MM.1S (cell line): Measurements from ENCODE around the gene AKAP13.

Experiments
- DNase-seq: peaks from one replicate; pipeline ENCODE4 v3.0.0-alpha.2; 2015
- H2AFZ ChIP-seq: fragments of 300-600 bp; sonication (generic); 2 replicates; pipeline ENCODE4 v1.6.0; 2016; ENCODE audit warnings: antibody characterized with exemption, low read length
- H3F3A ChIP-seq: fragments of 300-600 bp; sonication (generic); 2 replicates; pipeline ENCODE4 v1.6.1; 2016; ENCODE audit warnings: mild to moderate bottlenecking, antibody characterized with exemption, low read length, moderate library complexity, mixed read lengths; ENCODE audit not compliant: insufficient read depth
- H3K27ac ChIP-seq: fragments of 300-600 bp; sonication (generic); 2 replicates; pipeline ENCODE4 v1.5.1; 2016; ENCODE audit warnings: mild to moderate bottlenecking, low read length
- H3K27me3 ChIP-seq: fragments of 300-600 bp; sonication (generic); replicated peaks from 2 replicates; pipeline ENCODE4 v1.6.0; 2016; ENCODE audit warnings: low read length; ENCODE audit not compliant: insufficient read depth
- H3K36me3 ChIP-seq: fragments of 300-600 bp; sonication (generic); replicated peaks from 2 replicates; pipeline ENCODE4 v1.6.1; 2016; ENCODE audit warnings: mild to moderate bottlenecking, low read length, mixed read lengths; ENCODE audit not compliant: insufficient read depth
- H3K4me1 ChIP-seq: fragments of 300-600 bp; sonication (generic); 2 replicates; pipeline ENCODE4 v1.6.1; 2016; ENCODE audit warnings: low read length, mixed read lengths
- H3K4me2 ChIP-seq: fragments of 300-600 bp; sonication (generic); 2 replicates; pipeline ENCODE4 v1.6.0; 2016; ENCODE audit warnings: low read depth, low read length
- H3K4me3 ChIP-seq: fragments of 300-600 bp; sonication (generic); 2 replicates; pipeline ENCODE4 v1.5.1; 2016; ENCODE audit warnings: low read length, mixed read lengths
- H3K79me2 ChIP-seq: fragments of 300-600 bp; sonication (generic); 2 replicates; pipeline ENCODE4 v1.6.1; 2016; ENCODE audit warnings: mixed run types, low read length, mixed read lengths
- H3K9ac ChIP-seq: fragments of 300-600 bp; sonication (generic); 2 replicates; pipeline ENCODE4 v1.6.1; 2016; ENCODE audit warnings: low read length, mixed read lengths
- H3K9me2 ChIP-seq: fragments of 300-600 bp; sonication (generic); replicated peaks from 2 replicates; pipeline ENCODE4 v1.6.1; 2016; ENCODE audit warnings: mild to moderate bottlenecking, low read length, mixed read lengths; ENCODE audit not compliant: insufficient read depth
- H3K9me3 ChIP-seq: fragments of 300-600 bp; sonication (generic); replicated peaks from 2 replicates; pipeline ENCODE4 v1.6.1; 2016; ENCODE audit warnings: mild to moderate bottlenecking, low read length, mixed read lengths; ENCODE audit not compliant: insufficient read depth
- H4K20me1 ChIP-seq: fragments of 300-600 bp; sonication (generic); 2 replicates; pipeline ENCODE4 v1.6.1; 2016; ENCODE audit warnings: mild to moderate bottlenecking, low read length, moderate library complexity, mixed read lengths; ENCODE audit not compliant: insufficient read depth
- EZH2 ChIP-seq: fragments of 300-600 bp; sonication (generic); optimal IDR thresholded peaks from 2 replicates; pipeline ENCODE3; 2017; ENCODE audit warnings: low read depth, mild to moderate bottlenecking, antibody characterized with exemption, low read length, mixed read lengths
- EZH2phosphoT487 ChIP-seq: fragments of 300-600 bp; sonication (generic); IDR thresholded peaks from 2 replicates; pipeline ENCODE4 v1.6.1; 2018; ENCODE audit warnings: antibody characterized with exemption, low read length
- TF ChIP-seq, protein P1 (sequence below): fragments of 300-600 bp; sonication (generic); IDR thresholded peaks from 2 replicates; pipeline ENCODE4 v1.5.1; 2016; ENCODE audit warnings: antibody characterized with exemption, low read length, mixed read lengths

Gene AKAP13

DNA sequence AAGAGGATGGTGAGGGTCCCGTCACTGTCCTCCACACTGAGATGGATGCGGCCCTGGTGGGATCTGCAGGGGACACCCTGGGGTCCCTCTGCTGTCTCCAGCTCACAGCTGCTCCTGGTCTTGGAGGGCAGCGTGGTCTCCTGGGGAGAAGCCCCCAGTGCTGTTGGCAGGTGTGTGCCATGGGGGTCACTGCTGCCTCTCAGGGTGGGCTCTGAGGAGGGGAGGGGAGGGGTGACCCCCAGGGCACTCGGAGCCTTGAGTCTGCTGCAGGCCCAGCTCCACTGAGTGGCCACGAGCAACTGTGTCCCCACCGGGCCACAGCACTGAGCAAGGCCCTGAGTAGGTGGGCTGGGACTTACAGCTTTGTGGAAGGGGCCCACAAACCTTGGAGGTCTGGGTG lies 379.6 kb downstream of the AKAP13 start:
- no peaks in the 10 kb centered on the region for H3K79me2 ChIP-seq

DNA sequence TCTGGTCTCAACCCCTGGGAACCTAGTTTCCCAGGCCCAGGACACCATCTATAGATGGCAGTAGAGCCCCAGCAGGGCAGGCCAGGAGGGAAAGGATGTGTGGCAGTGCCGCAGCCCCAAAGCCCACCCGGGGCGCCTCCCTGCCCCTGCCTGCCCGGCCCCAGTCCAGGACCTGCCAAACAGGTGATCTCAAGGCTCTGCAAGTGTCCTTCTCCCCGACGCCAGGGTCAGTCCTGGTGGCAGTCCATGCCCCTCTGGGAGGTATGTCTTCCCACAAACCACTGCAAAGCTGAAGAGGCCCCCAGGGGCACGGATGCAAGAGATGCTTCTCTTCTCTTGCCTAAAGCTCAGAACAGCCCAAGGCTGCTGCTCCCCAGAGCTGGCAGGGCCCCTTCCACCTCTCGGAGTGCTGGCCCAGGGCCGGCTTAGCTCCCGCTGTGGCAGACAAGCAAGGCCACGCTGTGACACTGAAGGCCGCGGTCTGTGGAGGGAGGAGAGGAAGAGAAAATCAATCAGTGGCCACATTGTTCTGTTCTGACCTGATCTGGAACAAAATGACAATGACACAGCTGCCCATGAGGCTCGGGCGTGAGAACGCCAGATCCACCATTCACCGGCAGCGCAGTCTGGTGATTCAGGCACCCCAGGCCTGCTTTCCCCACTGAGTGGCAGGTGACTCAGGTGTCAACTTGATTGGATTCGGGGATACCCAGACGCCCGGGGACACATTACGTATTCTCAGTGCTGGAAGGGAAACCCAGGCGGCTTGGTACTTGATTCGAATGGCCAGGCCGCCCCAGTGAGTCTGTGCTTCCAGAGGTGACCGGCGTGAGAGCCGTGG lies 380.3 kb downstream of the AKAP13 start:
- H3K36me3 ChIP-seq: no peaks in the 10 kb centered on the region
- H3K9me3 ChIP-seq: no peaks in the 10 kb centered on the region
- H3K27ac ChIP-seq: no peak overlapping the region
- no peaks in the 10 kb centered on the region for H3K79me2 ChIP-seq
- TF ChIP-seq EZH2: no peak
- no peaks in the 10 kb centered on the region for H3F3A ChIP-seq
- H3K9ac ChIP-seq: no peak overlapping the region
- no peaks in the 10 kb centered on the region for H3K9me2 ChIP-seq
- H2AFZ ChIP-seq: no peak overlapping the region
- H3K4me2 ChIP-seq: no peak overlapping the region
- no peaks in the 10 kb centered on the region for H3K4me1 ChIP-seq
- H3K27me3 ChIP-seq: no peaks in the 10 kb centered on the region
- DNase-seq: no peak
- no peaks in the 10 kb centered on the region for H4K20me1 ChIP-seq
- no peak overlapping the region for H3K4me3 ChIP-seq

More for the DNA sequence above, 379.6 kb downstream of the AKAP13 start:
- Histone ChIP-seq H3K36me3 (no peaks in the 10 kb centered on the region), H2AFZ (no peak overlapping the region), H3K4me3 (no peak overlapping the region), H3K9ac (no peak overlapping the region), H3K9me2 (no peaks in the 10 kb centered on the region), H3K9me3 (no peaks in the 10 kb centered on the region), H3K4me2 (no peak overlapping the region), H3K27ac (no peak overlapping the region), H4K20me1 (no peaks in the 10 kb centered on the region), H3K4me1 (no peaks in the 10 kb centered on the region), H3K27me3 (no peaks in the 10 kb centered on the region), H3F3A (no peaks in the 10 kb centered on the region)
- no peak for DNase-seq
- TF ChIP-seq, protein P1, sequence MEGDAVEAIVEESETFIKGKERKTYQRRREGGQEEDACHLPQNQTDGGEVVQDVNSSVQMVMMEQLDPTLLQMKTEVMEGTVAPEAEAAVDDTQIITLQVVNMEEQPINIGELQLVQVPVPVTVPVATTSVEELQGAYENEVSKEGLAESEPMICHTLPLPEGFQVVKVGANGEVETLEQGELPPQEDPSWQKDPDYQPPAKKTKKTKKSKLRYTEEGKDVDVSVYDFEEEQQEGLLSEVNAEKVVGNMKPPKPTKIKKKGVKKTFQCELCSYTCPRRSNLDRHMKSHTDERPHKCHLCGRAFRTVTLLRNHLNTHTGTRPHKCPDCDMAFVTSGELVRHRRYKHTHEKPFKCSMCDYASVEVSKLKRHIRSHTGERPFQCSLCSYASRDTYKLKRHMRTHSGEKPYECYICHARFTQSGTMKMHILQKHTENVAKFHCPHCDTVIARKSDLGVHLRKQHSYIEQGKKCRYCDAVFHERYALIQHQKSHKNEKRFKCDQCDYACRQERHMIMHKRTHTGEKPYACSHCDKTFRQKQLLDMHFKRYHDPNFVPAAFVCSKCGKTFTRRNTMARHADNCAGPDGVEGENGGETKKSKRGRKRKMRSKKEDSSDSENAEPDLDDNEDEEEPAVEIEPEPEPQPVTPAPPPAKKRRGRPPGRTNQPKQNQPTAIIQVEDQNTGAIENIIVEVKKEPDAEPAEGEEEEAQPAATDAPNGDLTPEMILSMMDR: no peak
- TF ChIP-seq EZH2: no peak
- TF ChIP-seq EZH2phosphoT487: no peak

DNA sequence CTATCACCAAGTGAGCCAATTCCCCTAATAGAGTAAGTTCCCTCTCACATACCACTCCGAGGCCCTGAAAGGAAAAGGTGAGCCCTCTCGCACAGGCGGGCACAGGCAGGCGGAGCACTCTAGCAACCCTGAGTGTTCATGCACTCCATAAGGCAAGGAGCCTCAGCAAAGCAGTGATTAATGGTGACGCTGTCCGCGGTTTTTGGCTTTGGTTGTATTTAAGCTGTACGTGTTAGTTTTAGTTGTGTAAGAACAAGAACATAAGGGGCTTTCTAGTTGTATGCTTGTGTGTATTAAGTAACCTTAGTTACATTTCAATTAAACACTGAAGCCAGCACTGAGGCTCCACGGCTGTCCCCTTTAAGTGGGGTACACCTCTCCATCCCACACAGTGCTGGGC lies 381.2 kb downstream of the AKAP13 start:
- H3K36me3 ChIP-seq: no peaks in the 10 kb centered on the region
- DNase-seq: no peak
- no peak overlapping the region for H3K9ac ChIP-seq
- H3K4me3 ChIP-seq: no peak overlapping the region
- H3K27me3 ChIP-seq: no peaks in the 10 kb centered on the region
- H3K4me1 ChIP-seq: no peaks in the 10 kb centered on the region
- H3K79me2 ChIP-seq: no peaks in the 10 kb centered on the region
- H2AFZ ChIP-seq: no peak overlapping the region
- H4K20me1 ChIP-seq: no peaks in the 10 kb centered on the region
- no peak for TF ChIP-seq EZH2phosphoT487
- TF ChIP-seq, protein P1: no peak
- TF ChIP-seq EZH2: no peak
- no peak overlapping the region for H3K4me2 ChIP-seq
- no peaks in the 10 kb centered on the region for H3F3A ChIP-seq
- no peak overlapping the region for H3K27ac ChIP-seq
- H3K9me3 ChIP-seq: no peaks in the 10 kb centered on the region
- H3K9me2 ChIP-seq: no peaks in the 10 kb centered on the region
